HG03108 (cell line): Measurements from ENCODE around the gene SEPTIN8.
A peak's percentile ranks its signal among the peaks of the same experiment; 100 is the strongest.

Source experiments
- ATAC-seq: cut with Tn5 transposase; IDR thresholded peaks from one replicate; pipeline ENCODE4 v1.9.1; 2021; ENCODE audit warnings: moderate library complexity; ENCODE audit not compliant: unreplicated experiment

SEPTIN8 gene

DNA sequence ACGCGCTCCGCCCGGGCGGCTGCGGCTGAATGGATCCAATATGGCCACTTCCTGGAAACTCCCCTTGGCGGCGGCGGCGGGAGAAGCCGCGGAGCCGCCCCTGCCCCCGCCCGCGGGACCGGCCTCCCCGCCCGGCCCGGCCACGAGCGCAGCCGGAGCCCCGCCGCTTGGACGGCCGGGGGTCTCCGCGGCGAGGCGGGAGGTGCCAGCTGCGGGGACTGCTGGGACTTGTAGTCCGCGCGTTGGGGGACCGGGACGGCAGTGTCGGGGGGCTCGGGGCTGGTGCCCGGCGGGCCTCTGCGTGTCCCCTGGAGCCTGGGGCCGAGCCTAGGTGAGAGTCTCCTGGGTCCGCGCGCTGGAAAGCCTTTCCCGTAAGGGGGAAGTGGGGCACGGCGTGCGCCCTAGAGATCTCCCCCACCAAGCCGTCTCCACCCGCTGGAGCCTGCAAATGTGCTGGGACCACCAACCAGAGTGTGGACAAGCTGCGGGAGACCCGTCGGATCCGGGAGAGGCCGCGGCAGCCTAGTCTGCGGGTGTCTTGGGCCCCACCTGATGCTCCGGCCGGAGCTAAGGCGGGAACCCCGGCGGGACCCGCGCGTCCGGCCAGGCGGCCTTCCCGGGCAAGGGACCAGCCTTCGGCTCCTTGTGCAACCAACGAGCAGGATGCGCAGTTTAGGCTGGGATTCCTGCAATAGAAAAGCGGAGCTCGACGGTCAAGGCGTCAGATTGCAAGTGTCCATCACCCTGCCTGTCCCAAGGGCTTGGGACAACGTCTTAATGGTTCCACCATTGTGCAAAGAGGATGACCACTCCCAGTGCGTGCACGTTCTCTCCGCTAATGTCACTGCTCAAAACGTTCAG, at the start of gene SEPTIN8:
Gene SEPTIN8 (minus strand): TSS at position 31 of the 861 bp plus-strand sequence. CDS start 102 bp downstream, outside the sequence.
- ATAC-seq: peak; percentile 55

DNA sequence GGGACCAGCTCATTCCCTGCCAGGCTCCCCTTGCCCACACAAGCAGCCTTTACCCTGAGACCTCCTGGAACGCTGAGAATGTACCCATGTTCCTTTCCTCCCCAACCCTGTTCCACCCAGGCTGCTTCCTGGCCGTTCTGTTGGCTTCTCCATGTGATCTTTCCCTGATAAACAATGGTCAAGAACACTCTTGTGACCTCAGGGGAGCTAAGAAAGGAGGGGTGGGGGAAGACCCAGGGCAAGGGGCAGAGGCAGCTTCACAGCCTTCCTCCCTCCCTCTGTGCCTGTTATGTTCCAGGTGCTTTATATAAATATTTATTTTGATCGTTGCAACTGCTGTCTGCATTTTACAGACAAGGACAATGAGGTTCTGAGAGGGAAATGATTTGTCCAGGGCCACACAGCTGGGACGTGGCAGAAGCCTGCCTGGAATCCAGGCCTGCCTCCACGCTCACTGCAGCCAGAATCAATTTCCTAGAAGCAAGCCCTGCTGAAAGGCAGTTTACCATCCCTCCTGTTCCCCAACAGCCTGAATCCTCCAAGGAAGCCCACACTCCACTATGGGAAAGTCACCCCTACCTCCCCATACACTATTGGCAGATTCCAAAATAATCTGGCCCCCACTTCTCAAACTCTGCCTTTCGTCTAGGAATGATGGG, 49.5 kb upstream of the SEPTIN8 start:
- ATAC-seq: no peak

DNA sequence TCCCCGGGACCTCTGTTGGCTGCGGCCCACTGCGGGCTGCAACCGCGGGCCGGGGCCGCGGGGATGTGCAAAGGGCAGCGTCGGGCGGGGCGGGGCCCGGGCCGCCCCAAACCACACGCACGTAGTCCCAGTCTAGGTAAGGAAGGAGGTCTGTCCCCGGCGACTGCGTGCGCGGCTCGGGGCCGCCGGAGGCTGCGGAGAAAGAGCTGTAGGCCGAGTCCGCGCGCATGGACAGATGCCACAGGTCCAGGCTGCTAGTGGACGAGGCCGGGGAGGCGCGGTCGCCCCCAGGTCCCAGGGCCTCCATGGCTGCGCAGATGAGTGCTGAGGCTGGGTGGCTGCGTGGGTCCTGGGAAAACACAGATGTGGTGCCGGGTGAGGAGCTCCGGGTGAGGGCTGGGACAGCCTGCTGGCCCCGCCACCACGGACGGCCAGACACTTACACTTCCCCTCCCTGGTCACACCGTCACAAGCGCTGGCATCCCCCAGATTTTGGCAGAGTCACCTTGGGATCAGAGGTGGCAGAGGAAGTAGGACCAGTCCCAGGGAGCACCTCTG, 48.9 kb upstream of the SEPTIN8 start:
- ATAC-seq: no peak

DNA sequence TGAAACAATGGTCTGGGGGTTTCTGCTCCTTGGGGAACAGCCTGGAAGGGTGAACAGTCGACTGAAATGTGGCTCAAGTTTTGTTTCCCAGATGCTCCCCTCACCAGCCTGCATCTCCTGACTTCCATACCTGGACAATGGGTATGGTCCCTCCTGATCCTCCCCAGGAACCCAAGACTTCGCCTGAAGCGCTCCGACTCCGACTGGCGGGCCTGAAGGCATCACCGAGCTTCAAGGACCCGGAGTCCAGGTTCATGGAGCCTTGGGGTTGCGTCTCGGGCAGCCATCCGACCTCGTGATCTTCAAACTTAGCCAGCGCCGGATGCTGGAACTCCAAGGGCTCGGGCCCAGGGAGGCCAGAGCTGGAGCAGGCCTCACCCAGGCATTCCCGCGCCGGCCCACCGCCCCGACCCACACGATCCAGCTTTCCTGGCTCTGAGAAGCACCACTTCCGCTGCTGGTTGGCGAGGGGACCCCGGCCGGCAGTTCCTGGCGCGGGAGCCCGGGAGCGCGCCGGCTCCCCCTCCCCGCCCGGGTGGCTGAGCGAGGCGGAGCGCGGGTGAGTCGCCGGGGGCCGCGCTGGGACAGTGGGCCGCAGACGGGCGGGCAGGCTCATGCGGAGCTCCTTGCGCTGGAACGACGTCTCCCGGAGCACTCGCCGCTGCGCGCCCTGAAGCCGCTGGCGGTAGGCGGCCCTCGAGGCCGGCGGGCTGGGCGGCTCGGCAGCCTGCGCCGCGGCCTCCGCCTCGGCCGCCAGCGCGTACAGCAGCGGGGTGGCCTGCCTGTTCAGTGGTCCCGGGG, 48.2 kb upstream of the SEPTIN8 start:
- no peak for ATAC-seq

- ATAC-seq: no peak
Measured at GRCh38 chr5:132824426-132824825, 47.4 kb upstream of the SEPTIN8 start.

DNA sequence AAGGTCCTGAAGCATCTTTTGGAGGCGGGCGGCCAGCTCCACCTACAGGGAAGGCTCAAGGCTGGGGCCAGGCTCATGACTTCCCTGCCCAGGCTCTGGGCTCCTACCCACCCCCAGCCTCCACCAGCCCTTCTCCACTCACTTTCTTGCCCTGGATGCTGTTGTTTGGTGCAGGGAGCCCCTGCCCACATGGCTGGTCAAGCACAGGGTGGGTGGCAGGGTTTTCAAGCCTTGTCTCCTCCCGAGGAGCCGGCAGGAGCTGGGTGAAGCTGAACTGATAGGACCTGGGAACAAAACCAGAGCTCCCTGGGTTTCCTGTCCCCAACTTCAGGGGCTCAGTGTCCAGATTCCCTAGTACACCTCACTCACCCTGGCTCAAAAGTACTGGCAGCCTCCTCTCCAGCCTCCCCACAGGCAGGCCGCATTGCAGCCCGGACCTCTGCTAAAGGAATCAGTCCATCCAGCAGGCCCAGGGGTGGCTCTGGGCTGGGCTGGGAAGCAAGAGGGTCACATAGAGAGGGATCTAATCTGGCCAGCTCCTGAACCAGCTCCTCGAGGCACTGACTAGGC, 46.5 kb upstream of the SEPTIN8 start:
- ATAC-seq: no peak

DNA sequence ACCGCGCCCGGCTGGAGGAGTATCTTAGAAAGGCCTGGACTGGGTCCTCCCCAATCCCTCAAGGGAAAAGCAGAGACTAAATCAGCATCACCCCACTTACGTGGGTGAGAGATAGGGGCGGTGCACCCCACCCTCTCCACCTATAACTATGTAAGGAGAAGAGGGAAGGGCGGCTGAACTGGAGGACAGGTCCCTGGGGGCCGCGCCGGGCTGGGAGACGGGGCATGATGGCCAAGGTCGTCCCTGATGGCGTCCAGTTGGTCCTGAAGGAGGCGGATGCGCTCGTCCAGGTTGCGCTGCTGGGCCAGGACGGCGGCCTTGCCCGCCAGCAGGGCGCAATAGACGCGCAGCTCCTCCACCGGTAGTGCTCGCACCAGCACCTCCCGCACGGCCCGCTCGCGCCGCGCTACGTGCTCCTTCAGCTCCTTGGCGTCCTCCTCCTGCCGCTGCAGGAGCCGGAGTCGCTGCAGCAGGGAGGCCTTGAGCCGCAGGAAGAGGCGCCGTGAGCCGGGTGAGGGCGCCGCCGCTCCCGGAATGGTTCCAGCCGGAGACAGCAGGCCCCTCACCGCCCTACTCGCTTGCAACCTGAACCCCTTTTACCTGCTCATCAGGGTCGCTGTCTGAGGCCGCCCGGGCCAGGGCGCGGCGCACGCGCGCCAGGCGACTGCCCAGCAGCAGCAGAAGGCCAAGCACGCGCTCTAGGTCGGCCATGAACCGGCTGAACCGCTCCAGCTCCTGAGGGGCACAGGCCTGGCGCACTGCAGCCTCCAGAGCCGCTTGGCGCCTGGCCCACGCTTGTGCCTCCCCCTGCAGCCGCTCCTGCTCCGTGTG, 45.8 kb upstream of the SEPTIN8 start:
- no peak for ATAC-seq

DNA sequence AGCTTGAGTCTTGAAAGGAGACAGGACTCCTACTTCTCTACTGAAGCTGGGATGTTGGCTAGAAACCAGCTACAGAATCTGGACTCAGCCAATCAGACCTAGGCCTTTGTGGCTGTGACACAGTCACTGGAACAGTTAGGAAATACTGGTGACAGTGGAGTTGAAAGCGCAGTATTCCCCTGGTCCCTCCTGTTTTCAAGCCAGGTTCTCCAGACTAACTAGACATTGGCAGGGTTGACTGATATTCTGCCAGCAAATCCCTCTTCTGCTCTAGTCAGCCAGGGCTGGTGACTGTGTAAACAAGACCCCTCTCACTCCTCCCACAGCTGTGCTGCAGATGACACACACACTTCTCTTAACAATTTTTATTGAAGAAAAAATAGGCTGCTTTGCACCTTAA, 44.8 kb upstream of the SEPTIN8 start:
- ATAC-seq: no peak

DNA sequence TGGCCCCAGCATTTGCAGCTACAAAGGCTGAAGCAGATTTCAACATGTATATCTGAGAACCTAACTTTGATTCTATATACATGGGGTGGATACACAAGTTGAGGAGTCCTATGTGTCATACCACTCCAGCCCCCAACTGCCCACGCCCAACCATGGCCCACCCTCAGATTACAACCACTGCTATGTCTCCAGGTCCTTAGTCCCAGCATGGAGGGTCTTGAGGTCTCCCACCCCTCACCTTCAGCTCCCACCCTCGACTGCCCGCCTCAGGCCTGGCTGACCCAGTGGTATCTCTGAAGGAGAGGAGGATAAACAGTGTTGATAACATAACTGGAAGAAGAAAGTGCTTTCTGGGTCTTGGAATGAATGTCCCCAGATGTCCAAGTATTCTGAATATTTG, 44.3 kb upstream of the SEPTIN8 start:
- no peak for ATAC-seq

GRCh38 chr5:132820162-132820754, 43.2 kb upstream of the SEPTIN8 start:
- ATAC-seq: peak; percentile 56

DNA sequence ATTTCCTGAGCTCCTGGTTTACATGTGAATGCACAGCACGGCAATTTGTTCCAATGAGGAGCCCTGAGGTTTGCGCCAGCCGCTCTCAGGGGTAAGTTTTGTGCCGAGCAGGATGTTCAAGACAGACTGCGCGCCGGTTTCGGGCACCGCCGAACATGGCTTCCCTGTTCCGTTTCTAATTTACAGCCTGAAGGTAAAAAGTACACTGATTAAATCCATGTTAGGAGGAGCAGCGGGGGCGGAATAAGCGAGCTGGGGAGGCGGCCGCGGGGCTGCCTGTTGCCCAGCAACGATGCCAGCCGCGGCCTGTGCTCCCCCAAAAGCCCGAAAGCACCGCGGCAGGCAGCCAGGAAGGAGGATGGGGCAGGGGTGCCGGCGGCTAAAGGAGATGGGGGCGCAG, 42.4 kb upstream of the SEPTIN8 start:
- no peak for ATAC-seq

- ATAC-seq: no peak
Measured at GRCh38 chr5:132817011-132817410, 40.0 kb upstream of the SEPTIN8 start.

- ATAC-seq: no peak
Measured at GRCh38 chr5:132816554-132816953, 39.5 kb upstream of the SEPTIN8 start.

- ATAC-seq: no peak
Measured at GRCh38 chr5:132816083-132816482, 39.0 kb upstream of the SEPTIN8 start.

DNA sequence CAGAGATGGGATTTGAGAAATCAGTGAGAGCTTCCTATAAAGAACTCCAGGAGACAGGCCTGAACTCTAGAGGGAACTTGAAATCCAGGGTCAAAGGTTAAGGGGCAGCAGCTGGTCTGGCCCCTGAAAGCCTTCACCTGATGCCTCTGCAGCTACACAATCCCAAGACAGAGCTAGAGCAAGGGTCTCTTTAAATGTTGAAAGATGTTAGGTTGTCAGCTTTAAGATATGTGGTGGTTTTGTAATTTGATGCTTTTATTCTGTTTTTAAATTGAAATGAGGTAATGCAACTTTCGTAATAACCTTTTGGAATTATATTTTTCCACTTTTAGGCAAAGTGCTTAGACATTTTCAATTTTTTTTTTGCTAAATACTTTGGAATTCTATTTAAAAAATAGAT, 38.4 kb upstream of the SEPTIN8 start:
- ATAC-seq: no peak

GRCh38 chr5:132814503-132815294, 37.7 kb upstream of the SEPTIN8 start:
- no peak for ATAC-seq

DNA sequence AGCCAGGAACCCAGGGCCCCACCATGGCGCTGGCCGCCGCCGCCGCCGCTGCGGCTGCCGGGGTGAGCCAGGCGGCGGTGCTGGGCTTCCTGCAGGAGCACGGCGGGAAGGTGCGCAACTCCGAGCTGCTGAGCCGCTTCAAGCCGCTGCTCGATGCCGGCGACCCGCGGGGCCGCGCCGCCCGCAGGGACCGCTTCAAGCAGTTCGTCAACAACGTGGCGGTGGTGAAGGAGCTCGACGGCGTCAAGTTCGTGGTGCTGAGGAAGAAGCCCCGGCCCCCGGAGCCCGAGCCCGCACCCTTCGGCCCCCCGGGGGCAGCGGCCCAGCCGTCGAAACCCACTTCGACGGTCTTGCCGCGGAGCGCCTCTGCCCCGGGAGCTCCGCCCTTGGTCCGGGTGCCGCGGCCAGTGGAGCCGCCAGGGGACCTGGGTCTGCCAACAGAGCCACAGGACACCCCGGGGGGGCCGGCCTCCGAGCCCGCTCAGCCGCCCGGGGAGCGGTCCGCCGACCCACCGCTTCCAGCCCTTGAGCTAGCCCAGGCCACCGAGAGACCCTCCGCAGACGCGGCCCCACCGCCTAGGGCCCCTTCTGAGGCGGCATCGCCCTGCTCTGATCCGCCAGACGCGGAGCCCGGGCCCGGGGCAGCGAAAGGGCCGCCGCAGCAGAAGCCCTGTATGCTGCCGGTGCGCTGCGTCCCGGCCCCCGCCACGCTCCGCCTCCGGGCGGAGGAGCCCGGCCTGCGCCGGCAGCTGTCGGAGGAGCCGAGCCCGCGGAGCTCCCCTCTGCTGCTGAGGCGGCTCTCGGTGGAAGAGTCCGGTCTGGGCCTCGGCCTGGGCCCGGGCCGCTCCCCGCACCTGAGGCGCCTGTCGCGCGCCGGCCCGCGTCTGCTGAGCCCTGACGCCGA, 36.8 kb upstream of the SEPTIN8 start:
- ATAC-seq: no peak
